Spleen (tissue), 11 donors: ENCODE measurements around the gene ARF1. TPM values are rescaled to one million over a fixed set of nuclear protein-coding genes. Genes with fewer than 3 reads are reported as not detected.

ENCODE experiments used
- DNase-seq: peaks from one replicate; pipeline ENCODE4 v3.0.0-alpha.2; 2020
- H3K27ac ChIP-seq, 8 donors: fragments of 200-600 bp; sonication (generic) in 7 of 8; 1 replicate in 4 of 8; 2 replicates in 4 of 8; pipeline versions ENCODE4 v1.5.0 to v1.8.0; 2016 to 2021; ENCODE audit warnings: inconsistent platforms in 4 of 8, mild to moderate bottlenecking in 4 of 8, moderate library complexity in 1 of 8
- H3K27me3 ChIP-seq, 7 donors: fragments of 200-600 bp; sonication (generic) in 6 of 7; replicated peaks in 1 of 7; 1 replicate in 4 of 7; 2 replicates in 3 of 7; pipeline versions ENCODE4 v1.5.0 to v1.8.0; 2016 to 2021; ENCODE audit warnings: inconsistent platforms in 3 of 7, mild to moderate bottlenecking in 1 of 7
- H3K36me3 ChIP-seq, 6 donors: fragments of 200-600 bp; sonication (generic) in 5 of 6; 1 replicate in 4 of 6; 2 replicates in 2 of 6; pipeline versions ENCODE4 v1.5.0 to v1.8.0; 2016 to 2021; ENCODE audit warnings: inconsistent platforms in 2 of 6
- H3K4me1 ChIP-seq, 6 donors: fragments of 200-600 bp; sonication (generic) in 5 of 6; 1 replicate in 3 of 6; 2 replicates in 3 of 6; pipeline versions ENCODE4 v1.5.0 to v1.8.0; 2016 to 2021; ENCODE audit warnings: inconsistent platforms in 3 of 6
- H3K4me3 ChIP-seq, 8 donors: fragments of 200-600 bp; sonication (generic) in 7 of 8; 1 replicate in 4 of 8; 2 replicates in 4 of 8; pipeline versions ENCODE4 v1.5.0 to v1.8.0; 2016 to 2021; ENCODE audit warnings: inconsistent platforms in 4 of 8, mild to moderate bottlenecking in 4 of 8, moderate library complexity in 2 of 8
- H3K9me3 ChIP-seq, 8 donors: fragments of 200-600 bp; sonication (generic) in 7 of 8; 1 replicate in 4 of 8; 2 replicates in 4 of 8; pipeline versions ENCODE4 v1.5.0 to v1.8.0; 2016 to 2021; ENCODE audit warnings: inconsistent platforms in 4 of 8
- POLR2A ChIP-seq, 3 donors: fragments of 450-650 bp; IDR thresholded peaks; one replicate each; pipeline ENCODE4 v1.5.1; 2017; ENCODE audit warnings: antibody characterized with exemption in 3 of 3, mild to moderate bottlenecking in 1 of 3
- POLR2AphosphoS5 ChIP-seq, 3 donors: sonication (generic); formaldehyde crosslinking; IDR thresholded peaks; one replicate each; pipeline ENCODE4 v1.5.1; 2017; ENCODE audit warnings: antibody characterized with exemption in 3 of 3
- WGBS, 5 donors: extraction: QIAGEN DNeasy Blood & Tissue Kit in 3 of 5; methylation state at CpG; one replicate each; pipeline versions ENCODE4 v1.1.5 to v1.1.7; 2013 to 2018; 5-methylcytosine and 5-hydroxymethylcytosine counted together
- intact Hi-C: fragments of 100-400 bp; cut with DNase I; formaldehyde crosslinking; loops from one replicate; pipeline ENCODE4 v1.15.0; 2023; ENCODE audit warnings: low total_unique reads
- polyA plus RNA-seq, 3 donors: library from polyadenylated mRNA; stranded (reverse); fragments of 200-250 nt; gene quantifications; one replicate each; pipeline ENCODE4 v1.2.1, GENCODE V29; 2013
- total RNA-seq, 7 donors: library from RNA; depleted of rRNA in 3 of 7; stranded (reverse); fragments of >200 nt in 3 of 7; fragmentation: NEBNext Ultra II Directional in 4 of 7; extraction: Animal tissue kit (Norgen Biotek cat#: 25700) in 4 of 7; gene quantifications; one replicate each; pipeline versions ENCODE4 v1.1.0 to v1.2.1, GENCODE V29; 2016 to 2021
- TF ChIP-seq, protein P1 (sequence below), 11 experiments: fragments of 200-600 bp in 7 of 11; fragments of 450-650 bp in 4 of 11; sonication (generic) in 4 of 11; IDR thresholded peaks in 8 of 11; conservative IDR thresholded peaks in 3 of 11; 1 replicate in 7 of 11; 2 replicates in 4 of 11; pipeline versions ENCODE4 v1.4.0 to v1.8.0; 2016 to 2021; ENCODE audit warnings: antibody characterized with exemption in 11 of 11, inconsistent platforms in 4 of 11, mild to moderate bottlenecking in 1 of 11
- donor health status: healthy with polysubstance abuse.
- donor health status: DM: no; HTN: no; CAD: no; lungs with moderate emphysema.
- donor health status: DM: no; HTN: no; CAD: no.
- donor health status: Bipolar disorder and iron deficiency.
- donor health status: healthy.
- donor health status: DM: no; HTN: no; CAD: no.
- donor health status: DM: yes; HTN: yes; CAD: no.

ARF1 gene
- total and polyA plus RNA-seq, 10 donors: 150 to 387 (median 324) TPM

DNA sequence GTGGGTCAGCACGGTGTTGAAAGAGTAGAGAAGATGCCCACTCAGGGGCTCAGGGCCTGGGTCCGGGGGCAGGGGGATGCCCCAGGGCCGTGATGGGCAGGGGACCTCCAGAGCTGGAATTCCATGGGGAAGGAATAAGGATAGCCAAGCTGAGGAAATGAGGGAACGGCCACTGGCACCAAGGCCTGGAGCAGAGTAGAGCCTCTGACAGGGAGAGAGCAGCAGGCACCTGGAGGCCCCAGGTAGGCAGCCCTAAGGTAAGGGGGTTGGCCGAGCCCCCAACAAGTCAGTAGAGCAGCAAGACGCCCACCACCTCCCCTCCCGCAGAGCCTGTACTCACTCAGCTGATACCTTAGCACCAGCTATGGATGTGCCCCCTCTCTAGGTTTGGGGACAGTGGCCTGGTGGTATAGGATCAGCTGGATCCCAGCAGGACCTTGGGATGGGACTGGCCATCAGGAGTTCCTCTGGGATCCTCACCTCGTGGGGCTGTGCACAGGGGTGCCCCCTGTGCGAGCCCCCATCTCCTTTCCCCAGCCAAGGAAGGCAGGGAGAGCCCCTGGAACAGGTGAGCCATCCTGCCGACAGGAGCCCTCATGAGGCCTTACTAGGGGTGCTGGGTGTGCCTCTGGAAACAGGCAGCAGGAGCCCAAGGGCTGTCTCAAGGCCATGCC, 21.0 kb upstream of the ARF1 start:
- Histone ChIP-seq H3K27me3 (peaks cover 26 to 94% (median 87%) of the 10 kb centered on the region in 7 donors), H3K9me3 (no peaks in the 10 kb centered on the region)

DNA sequence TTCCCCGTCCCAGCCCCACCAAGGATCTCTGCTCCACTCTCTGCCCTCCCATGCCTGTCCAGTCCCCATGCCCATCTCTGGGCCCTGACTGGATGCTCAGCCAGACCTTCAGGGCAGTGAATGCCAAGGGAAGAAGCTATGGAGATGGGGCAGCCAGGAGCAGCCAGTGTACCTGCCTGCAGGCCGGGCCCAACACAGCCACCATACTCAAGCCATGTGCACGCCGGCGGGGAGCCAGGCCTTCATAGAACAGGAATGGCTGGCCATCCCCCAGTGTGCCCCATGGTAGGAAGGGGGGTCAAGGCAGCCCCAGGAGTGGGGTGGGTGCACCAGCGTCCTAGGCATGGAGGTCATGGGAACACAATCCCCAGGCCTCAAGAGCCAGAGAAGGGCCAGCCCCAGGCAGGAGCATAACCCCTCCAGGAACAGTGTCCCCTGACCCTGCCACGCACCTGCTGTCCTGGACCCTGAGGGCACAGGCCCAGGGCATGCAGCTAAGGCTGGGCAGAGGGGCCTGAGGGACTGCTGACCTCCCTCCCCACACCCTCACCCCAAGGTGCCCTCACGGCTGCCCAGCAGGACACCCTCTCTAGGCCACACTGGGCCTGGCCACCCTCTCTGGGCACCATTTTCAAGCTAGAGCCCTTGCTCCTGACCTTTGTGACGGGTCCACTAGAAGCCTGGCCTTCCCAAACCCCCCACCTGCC, 20.3 kb upstream of the ARF1 start:
- no peaks in the 10 kb centered on the region for H3K36me3 ChIP-seq
- peak; percentile 63 for DNase-seq
- H3K27me3 ChIP-seq: peaks cover 26 to 100% (median 94%) of the 10 kb centered on the region in 7 donors
- no peak overlapping the region for H3K4me3 ChIP-seq
- H3K9me3 ChIP-seq: no peaks in the 10 kb centered on the region
- H3K27ac ChIP-seq: no peak overlapping the region
- peaks cover 0 to 25% (median 19%) of the 10 kb centered on the region in 6 donors for H3K4me1 ChIP-seq
- 89 to 93% (median 91%) methylated on average over 7 to 9 of the region's 9 CpGs for WGBS, 5 donors
- intact Hi-C loops: no loop called here
- TF ChIP-seq POLR2AphosphoS5 (IDR thresholded peaks at IDR 0.05): no peak
- TF ChIP-seq, protein P1, sequence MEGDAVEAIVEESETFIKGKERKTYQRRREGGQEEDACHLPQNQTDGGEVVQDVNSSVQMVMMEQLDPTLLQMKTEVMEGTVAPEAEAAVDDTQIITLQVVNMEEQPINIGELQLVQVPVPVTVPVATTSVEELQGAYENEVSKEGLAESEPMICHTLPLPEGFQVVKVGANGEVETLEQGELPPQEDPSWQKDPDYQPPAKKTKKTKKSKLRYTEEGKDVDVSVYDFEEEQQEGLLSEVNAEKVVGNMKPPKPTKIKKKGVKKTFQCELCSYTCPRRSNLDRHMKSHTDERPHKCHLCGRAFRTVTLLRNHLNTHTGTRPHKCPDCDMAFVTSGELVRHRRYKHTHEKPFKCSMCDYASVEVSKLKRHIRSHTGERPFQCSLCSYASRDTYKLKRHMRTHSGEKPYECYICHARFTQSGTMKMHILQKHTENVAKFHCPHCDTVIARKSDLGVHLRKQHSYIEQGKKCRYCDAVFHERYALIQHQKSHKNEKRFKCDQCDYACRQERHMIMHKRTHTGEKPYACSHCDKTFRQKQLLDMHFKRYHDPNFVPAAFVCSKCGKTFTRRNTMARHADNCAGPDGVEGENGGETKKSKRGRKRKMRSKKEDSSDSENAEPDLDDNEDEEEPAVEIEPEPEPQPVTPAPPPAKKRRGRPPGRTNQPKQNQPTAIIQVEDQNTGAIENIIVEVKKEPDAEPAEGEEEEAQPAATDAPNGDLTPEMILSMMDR (IDR thresholded peaks at IDR 0.05 in 8 of 11, conservative IDR thresholded peaks at IDR 0.05 in 3 of 11): no peak
- TF ChIP-seq POLR2A (IDR thresholded peaks at IDR 0.05): no peak

More for the DNA sequence above, 21.0 kb upstream of the ARF1 start:
- intact Hi-C loops: no loop called here
- H3K27ac ChIP-seq: no peak overlapping the region
- peaks cover 0 to 25% (median 19%) of the 10 kb centered on the region in 6 donors for H3K4me1 ChIP-seq
- H3K4me3 ChIP-seq: no peak overlapping the region
- TF ChIP-seq POLR2AphosphoS5 (IDR thresholded peaks at IDR 0.05): no peak
- no peak for TF ChIP-seq POLR2A (IDR thresholded peaks at IDR 0.05)
- TF ChIP-seq, protein P1 (IDR thresholded peaks at IDR 0.05 in 8 of 11, conservative IDR thresholded peaks at IDR 0.05 in 3 of 11): no peak
- H3K36me3 ChIP-seq: no peaks in the 10 kb centered on the region
- peak; percentile 34 for DNase-seq
- 61 to 78% (median 73%) methylated on average over 4 to 10 of the region's 10 CpGs for WGBS, 5 donors

DNA sequence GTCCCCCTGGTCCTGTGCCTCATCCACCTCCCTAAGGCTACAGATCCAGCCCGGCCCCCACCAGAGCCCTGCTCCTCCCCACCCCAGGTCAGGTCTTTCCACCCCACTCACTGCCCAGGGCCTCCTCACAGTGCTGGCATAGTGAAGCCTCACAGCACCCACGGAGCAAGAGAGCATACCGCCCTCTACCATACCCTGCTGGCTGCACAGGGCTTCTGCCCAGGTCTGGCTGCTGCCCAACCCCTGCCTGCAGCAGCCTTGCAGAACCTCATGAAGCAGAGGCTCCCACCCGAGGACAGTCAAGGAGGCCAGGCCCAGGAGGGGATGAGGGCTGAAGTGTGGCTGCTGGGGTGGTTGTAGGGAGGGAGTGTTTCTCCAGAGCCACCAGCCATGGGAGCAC, 19.7 kb upstream of the ARF1 start:
- intact Hi-C loops: no loop called here
- Histone ChIP-seq H3K36me3 (no peaks in the 10 kb centered on the region), H3K9me3 (no peaks in the 10 kb centered on the region), H3K4me1 (peaks cover 0 to 25% (median 19%) of the 10 kb centered on the region in 6 donors), H3K27ac (no peak overlapping the region), H3K4me3 (no peak overlapping the region), H3K27me3 (peaks cover 26 to 100% (median 94%) of the 10 kb centered on the region in 7 donors)
- 59 to 76% (median 67%) methylated on average over 3 to 4 of the region's 4 CpGs for WGBS, 5 donors
- TF ChIP-seq POLR2AphosphoS5 (IDR thresholded peaks at IDR 0.05): no peak
- TF ChIP-seq POLR2A (IDR thresholded peaks at IDR 0.05): no peak
- TF ChIP-seq, protein P1 (IDR thresholded peaks at IDR 0.05 in 8 of 11, conservative IDR thresholded peaks at IDR 0.05 in 3 of 11): no peak
- DNase-seq: peak; percentile 51
